ENCODE measurements around the gene RELL1.
A peak's percentile ranks its signal among the peaks of the same experiment; 100 is the strongest.

RELL1 gene

GRCh38 chr4:37631551-37631950 lies 54.6 kb downstream of the RELL1 start:
- no peak for DNase-seq

GRCh38 chr4:37629713-37630112 lies 56.5 kb downstream of the RELL1 start:
- DNase-seq = no peak

- DNase-seq = no peak
These were observed 57.1 kb downstream of the RELL1 start for GRCh38 chr4:37628977-37629609.

- DNase-seq = no peak
These were observed 58.9 kb downstream of the RELL1 start for GRCh38 chr4:37627263-37627662.

- no peak for DNase-seq
These were observed 60.7 kb downstream of the RELL1 start for GRCh38 chr4:37625499-37625898.

- no peak for DNase-seq
These were observed 62.2 kb downstream of the RELL1 start for GRCh38 chr4:37623940-37624339.

- DNase-seq = no peak
These were observed 63.1 kb downstream of the RELL1 start for GRCh38 chr4:37623125-37623524.

GRCh38 chr4:37620176-37620575 lies 66.0 kb downstream of the RELL1 start:
- DNase-seq = no peak

GRCh38 chr4:37615720-37616063 lies 70.5 kb downstream of the RELL1 start:
- DNase-seq = no peak

- no peak for DNase-seq
These were observed 71.0 kb downstream of the RELL1 start for GRCh38 chr4:37615059-37615719.

- no peak for DNase-seq
These were observed 73.4 kb downstream of the RELL1 start for GRCh38 chr4:37612811-37613210.

GRCh38 chr4:37609626-37610025 lies 76.5 kb downstream of the RELL1 start:
- DNase-seq = no peak

GRCh38 chr4:37607018-37607417 lies 79.2 kb downstream of the RELL1 start:
- no peak for DNase-seq

GRCh38 chr4:37605843-37606565 lies 80.2 kb downstream of the RELL1 start:
- DNase-seq = no peak

- no peak for DNase-seq
These were observed 81.7 kb downstream of the RELL1 start for GRCh38 chr4:37604461-37604860.

GRCh38 chr4:37603711-37604110 lies 82.5 kb downstream of the RELL1 start:
- DNase-seq = no peak

- peak; percentile 21 to 50 for DNase-seq
These were observed 83.1 kb downstream of the RELL1 start for GRCh38 chr4:37603070-37603468.

GRCh38 chr4:37602454-37603069 lies 83.6 kb downstream of the RELL1 start:
- DNase-seq = no peak

- peak in 1 of 2 donors; percentile 10 for DNase-seq
These were observed 84.6 kb downstream of the RELL1 start for GRCh38 chr4:37601531-37601930.

- DNase-seq = no peak
These were observed 86.9 kb downstream of the RELL1 start for GRCh38 chr4:37599092-37599790.

- no peak for DNase-seq
These were observed 89.1 kb downstream of the RELL1 start for GRCh38 chr4:37597034-37597433.

GRCh38 chr4:37595875-37596680 lies 90.1 kb downstream of the RELL1 start:
- DNase-seq = no peak

Measured in bone marrow (tissue), 2 donors.